ENCODE measurements around the gene SGIP1. TPM values are rescaled to one million over a fixed set of nuclear protein-coding genes. Genes with fewer than 3 reads are reported as not detected.

Gene SGIP1
- 0.34 TPM in 1 of 2 replicates, not detected in the other for total RNA-seq (2014; rRNA removed; shearing (Covaris generic))

GRCh38 chr1:66533804-66534740, at the start of gene SGIP1:
SGIP1 (plus strand) TSS chr1:66534153; CDS start chr1:66534359, 206 bp downstream.
- no peak for DNase-seq (ENCODE audit: low spot score)

DNA sequence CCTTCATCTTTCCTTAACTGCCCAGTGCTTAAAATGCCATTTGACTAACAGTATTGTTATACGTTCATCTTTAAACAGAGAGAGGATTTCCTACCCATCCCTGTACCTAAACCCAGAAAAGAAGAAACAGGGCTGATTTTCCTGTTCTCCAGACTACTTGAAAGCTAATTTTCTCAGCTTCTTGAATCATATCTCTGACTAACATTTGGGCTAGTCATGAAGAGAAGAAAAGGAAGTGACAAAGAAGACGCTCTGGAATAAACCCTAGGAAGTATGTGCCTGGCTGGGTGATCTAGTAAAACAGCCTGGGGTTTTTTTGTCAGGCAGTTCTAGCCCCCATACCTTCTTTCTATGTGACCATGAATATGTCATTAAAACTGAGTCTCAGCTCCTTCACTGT, 44.8 kb upstream of the SGIP1 start:
- no peak for DNase-seq (ENCODE audit: low spot score)

DNA sequence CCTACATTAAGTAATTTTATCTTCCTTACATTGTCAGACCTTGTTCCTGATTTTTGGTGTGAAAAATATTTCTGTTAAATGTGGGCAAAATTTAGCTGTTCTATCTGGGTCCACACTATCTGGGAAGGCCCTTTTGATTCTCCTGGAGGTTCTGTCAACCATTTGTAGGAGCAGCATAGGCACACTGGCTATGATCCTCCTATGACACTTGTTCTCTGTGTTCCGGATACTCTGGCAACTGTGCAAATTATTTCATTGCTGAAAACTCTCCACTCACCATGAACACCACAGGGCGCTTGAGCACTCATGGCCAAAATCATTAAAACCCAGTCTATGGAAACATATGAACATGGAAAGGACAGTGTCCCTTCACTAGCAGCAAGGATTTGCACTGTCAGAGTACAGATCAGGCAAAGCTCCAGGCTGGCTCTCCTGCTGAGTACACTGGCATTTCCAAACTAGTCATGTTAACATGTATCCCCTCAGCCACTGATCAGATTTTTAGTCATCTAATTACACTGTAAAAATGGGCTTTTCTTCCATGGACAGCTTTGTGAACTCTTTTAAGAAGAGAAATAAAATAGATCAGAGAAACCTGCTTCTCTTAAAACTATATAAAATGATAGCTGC, 43.9 kb upstream of the SGIP1 start:
- no peak for DNase-seq (ENCODE audit: low spot score)

DNA sequence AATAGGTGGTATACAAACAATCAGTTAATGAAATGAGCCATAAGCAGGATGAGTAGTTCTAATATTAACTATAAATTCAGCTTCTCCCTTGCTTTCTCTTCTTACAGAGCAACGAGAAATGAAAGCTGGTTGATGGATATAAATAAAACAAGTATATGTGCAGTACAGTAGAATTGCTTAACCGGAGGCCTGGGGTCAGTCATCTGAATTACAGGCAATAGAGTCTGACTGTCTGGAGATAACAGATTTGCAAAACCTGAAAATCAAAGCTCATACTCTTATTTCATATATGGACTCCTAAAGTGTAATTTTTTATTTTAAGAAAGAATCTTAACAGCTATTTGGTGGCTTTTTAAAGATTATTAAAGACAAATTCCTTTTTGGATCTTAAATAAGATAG, 43.1 kb upstream of the SGIP1 start:
- DNase-seq (ENCODE audit: low spot score), result no peak

GRCh38 chr1:66492424-66492823, 41.5 kb upstream of the SGIP1 start:
- DNase-seq (ENCODE audit: low spot score), result no peak

- DNase-seq (ENCODE audit: low spot score), result no peak
Measured at GRCh38 chr1:66493731-66494130, 40.2 kb upstream of the SGIP1 start.

DNA sequence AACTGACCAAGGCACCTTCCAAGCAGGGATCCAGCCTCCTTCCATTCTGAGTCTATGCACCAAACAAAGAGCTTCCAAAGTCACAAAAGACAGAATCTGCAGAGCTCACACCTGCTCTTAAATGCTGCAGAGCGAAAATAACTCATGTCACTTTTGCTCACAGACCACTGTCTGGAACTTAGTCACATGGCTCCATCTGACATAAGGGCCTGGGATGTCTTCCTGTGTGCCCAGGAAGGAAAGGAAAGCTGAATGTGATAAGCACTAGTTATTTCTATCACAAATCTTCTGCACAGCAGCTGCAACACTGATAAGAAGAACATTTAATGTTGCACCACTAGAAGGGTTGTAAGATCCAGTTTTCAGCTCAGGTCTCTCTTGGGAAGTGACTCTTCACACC, 39.5 kb upstream of the SGIP1 start:
- DNase-seq (ENCODE audit: low spot score), result no peak

DNA sequence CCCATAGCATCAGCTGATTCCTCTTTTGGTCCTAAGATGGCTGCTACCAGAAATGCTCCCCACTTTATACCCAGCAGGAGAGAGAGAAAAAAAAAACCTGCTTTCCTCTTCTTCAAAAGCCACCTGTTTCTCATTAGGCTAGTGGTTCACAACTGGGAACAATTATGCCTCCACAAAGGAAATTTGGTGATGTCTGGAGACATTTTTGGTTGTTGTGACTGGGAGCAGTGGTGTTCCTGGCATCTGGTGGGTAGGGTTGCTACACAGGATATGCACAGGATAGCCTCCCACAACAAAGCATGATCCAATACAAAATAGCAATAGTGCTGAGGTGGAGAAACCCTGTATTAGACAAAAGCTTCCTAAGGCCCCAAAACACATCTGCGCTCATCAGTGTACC, 38.5 kb upstream of the SGIP1 start:
- DNase-seq (ENCODE audit: low spot score), result no peak

- DNase-seq (ENCODE audit: low spot score), result no peak
Measured at GRCh38 chr1:66497910-66498309, 36.0 kb upstream of the SGIP1 start.

DNA sequence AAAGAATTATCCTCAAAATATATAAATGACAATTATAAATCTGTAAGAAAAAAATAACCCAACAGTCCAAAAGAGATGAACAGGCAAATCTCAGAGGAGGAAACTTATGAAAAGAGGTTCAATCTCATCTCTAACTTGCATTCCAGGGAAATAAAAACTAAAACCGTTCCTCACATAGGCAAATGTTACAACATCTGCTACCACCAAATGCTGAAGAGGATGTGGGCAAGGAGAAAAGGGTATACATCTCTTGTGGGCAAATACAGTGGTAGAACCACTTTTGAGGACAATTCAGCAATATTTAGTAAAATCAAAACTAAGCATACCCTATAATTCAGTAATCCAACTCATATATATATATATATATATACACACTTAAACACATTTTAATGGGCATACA, 33.7 kb upstream of the SGIP1 start:
- no peak for DNase-seq (ENCODE audit: low spot score)

GRCh38 chr1:66502086-66502485, 31.9 kb upstream of the SGIP1 start:
- no peak for DNase-seq (ENCODE audit: low spot score)

DNA sequence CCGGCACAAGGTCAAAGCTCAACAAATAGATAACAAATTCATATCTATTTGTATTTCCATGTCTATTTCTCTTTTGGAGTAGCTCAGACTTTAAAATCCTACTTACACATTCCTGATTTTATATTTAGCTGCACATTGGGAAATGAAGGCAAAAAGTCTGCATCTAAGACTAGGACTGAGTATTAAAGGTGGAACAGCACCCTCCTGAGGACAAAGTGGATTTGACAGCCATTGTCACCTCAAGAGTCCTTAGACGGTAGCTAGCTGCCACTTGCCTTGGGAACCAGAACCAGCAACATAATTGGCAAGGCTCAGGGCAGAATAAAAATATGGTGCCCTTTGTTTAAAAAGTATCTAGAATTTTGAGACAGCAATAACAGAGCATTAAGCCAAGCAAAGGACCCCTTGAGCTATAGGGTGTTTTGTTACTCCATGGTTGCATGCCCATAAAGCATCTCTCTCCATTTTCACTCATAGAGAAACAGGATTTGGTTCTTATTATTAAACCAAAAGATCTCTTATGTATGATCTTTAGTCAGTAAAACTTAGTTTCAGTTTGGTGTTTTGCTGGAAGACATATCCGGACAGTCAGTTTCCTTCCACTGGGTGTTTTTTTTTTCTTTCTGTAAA, 30.0 kb upstream of the SGIP1 start:
- DNase-seq (ENCODE audit: low spot score), result peak; percentile 59

DNA sequence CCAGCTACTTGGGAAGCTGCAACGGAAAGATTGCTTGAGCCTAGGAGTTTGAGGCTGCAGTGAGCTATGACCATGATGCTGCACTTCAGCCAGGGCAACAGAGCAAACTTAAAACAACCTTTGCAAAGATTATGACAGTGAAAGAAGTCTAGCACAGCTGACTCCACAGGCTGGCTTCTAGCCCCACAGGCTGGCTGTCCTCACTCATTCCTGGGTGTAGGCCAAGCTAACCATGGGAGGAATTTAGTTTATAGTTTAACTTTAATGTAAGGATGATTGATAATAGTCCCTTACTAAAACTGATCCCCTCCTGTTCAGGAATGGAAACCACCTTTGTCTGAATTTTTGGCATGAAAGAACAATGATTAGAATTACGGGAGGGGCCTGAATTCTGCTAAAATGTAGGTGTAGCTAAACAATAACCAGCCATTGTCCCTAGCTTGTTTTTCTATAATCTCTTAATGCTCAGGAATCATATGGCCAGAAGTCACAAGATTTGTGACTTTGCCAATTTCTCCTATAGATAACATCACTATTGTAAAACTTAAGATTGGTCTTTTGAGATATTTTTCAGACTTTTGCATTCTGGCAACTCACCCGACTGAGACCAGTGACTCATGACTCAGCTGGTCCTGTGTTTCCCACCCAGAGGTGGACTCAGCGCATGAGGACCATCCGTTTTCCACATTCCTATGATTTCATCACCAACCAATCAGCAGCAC, 28.1 kb upstream of the SGIP1 start:
- peak; percentile 67 for DNase-seq (ENCODE audit: low spot score)

- DNase-seq (ENCODE audit: low spot score), result no peak
Measured at GRCh38 chr1:66506393-66506687, 27.6 kb upstream of the SGIP1 start.

GRCh38 chr1:66506991-66507390, 27.0 kb upstream of the SGIP1 start:
- no peak for DNase-seq (ENCODE audit: low spot score)

DNA sequence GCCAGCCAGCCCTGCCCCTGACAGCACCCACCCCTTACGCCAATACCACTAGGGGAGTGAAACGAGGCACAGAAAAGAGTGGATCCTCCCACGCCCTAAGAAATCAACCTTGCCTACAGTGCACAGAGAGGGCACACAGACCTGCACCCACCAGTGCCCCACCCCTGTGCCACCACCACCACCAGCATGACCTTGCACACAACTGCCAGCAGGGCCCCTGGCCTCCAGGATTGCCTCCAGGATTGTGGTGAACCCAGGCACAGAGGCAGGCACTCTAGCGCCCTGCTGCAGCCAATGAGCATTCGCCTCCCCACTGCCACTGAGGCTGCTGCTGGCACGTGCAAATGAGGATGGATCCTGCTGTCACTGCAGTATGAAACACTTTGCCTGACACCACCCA, 23.5 kb upstream of the SGIP1 start:
- no peak for DNase-seq (ENCODE audit: low spot score)

DNA sequence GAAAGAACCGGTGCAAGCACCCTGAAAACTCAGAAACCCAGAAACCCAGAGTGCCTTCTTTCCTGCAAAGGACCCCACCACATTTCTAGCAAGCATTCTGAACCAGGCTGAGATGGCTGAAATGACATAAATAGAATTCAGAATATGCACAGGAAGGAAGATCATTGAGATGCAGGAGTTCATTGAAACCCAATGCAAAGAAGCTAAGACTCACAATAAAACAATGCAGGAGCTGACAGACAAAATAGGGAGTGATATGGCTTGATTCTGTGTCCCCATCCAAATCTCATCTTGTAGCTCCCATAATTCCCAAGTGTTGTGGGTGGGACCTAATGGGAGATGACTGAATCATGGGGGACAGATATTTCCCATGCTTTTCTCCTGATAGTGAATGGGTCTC, 22.8 kb upstream of the SGIP1 start:
- no peak for DNase-seq (ENCODE audit: low spot score)

DNA sequence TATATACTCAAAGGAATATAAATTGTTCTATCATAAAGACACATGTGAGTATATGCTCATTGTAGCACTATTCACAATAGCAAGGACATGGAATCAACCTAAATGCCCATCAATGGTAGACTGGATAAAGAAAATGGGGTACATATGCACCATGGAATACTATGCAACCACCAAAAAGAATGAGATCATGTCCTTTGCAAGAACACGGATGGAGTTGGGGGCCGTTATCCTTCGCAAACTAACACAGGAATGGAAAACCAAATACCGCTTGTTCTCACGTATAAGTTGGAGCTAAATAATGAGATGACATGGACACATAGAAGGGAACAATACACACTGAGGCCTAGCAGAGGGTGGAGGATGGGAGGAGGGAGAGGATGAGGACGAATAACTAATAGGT, 16.0 kb upstream of the SGIP1 start:
- no peak for DNase-seq (ENCODE audit: low spot score)

DNA sequence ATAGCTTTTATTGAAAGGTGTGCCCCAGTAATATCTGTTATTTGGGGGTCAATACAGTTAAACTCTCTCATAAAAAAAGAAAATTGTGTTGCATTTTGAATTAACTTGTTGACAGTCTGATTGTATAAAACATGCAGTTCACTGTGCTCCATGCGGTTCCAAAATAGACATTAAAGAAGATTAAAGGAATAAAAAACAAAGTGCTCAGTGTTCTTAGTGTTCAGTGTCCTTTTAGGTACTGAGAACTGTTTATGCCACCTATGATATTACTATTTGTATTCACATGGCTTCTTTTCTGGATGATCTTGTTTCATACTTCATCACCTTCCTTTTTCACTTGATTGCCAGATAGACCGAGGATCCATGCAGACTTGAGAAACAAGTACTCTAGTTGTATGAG, 15.3 kb upstream of the SGIP1 start:
- no peak for DNase-seq (ENCODE audit: low spot score)

GRCh38 chr1:66519992-66520391, 14.0 kb upstream of the SGIP1 start:
- DNase-seq (ENCODE audit: low spot score), result no peak

DNA sequence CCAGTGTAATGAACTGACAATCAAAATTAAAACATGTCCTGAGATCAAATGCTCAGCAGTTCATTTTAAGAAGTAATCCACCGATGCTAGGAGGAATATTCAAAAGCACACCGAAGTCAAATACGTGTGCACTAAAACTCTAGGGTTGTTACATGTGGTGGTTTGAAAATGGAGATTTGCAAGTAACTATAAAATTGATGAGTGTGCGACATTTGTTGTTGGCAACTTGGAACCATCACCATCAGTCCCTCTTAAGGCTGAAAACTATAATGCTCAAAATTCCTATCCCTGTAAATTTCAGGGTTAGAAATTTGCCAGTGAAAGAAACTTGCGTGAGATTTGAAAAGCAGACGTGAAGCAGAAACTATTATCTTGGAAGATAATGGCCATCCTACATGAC, 13.3 kb upstream of the SGIP1 start:
- no peak for DNase-seq (ENCODE audit: low spot score)

DNA sequence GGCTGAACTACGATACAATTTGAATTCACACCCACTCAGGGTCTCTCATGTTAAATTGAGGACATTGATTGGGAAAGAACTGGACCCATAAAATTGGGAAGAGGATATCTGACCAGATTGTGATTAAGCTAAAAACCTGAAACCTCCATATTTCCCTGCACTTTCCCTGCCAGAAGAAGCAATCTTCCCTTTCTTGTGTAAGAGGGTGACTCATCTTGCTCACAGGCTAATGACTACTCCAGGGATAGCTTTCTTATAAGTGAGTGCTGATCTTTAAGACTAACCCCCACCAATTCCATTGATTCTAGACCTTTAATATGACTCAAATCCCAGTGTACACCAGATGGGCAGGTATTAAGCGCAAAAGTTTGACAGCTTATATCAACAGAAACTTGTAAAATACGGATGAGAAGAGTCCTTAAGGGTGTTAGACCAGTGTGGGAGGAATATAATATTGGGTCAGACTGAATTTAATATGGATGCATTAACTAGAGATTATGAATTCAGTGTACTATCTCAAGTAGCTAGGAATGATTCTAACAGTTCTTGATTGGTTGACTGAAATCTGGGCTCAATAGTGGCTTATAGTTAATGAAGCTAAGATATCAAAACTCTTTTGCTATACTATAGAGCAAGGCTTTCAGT, 12.1 kb upstream of the SGIP1 start:
- DNase-seq (ENCODE audit: low spot score), result peak; percentile 35

All from A172 (cell line).